DMS79 (cell line): ENCODE measurements around the gene GGA1.
A peak's percentile ranks its signal among the peaks of the same experiment; 100 is the strongest.

Source experiments
- DNase-seq: peaks from one replicate; lab custom pipeline; 2025; lab: John Stamatoyannopoulos, UW

The GGA1 gene, protein sequence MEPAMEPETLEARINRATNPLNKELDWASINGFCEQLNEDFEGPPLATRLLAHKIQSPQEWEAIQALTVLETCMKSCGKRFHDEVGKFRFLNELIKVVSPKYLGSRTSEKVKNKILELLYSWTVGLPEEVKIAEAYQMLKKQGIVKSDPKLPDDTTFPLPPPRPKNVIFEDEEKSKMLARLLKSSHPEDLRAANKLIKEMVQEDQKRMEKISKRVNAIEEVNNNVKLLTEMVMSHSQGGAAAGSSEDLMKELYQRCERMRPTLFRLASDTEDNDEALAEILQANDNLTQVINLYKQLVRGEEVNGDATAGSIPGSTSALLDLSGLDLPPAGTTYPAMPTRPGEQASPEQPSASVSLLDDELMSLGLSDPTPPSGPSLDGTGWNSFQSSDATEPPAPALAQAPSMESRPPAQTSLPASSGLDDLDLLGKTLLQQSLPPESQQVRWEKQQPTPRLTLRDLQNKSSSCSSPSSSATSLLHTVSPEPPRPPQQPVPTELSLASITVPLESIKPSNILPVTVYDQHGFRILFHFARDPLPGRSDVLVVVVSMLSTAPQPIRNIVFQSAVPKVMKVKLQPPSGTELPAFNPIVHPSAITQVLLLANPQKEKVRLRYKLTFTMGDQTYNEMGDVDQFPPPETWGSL

DNA sequence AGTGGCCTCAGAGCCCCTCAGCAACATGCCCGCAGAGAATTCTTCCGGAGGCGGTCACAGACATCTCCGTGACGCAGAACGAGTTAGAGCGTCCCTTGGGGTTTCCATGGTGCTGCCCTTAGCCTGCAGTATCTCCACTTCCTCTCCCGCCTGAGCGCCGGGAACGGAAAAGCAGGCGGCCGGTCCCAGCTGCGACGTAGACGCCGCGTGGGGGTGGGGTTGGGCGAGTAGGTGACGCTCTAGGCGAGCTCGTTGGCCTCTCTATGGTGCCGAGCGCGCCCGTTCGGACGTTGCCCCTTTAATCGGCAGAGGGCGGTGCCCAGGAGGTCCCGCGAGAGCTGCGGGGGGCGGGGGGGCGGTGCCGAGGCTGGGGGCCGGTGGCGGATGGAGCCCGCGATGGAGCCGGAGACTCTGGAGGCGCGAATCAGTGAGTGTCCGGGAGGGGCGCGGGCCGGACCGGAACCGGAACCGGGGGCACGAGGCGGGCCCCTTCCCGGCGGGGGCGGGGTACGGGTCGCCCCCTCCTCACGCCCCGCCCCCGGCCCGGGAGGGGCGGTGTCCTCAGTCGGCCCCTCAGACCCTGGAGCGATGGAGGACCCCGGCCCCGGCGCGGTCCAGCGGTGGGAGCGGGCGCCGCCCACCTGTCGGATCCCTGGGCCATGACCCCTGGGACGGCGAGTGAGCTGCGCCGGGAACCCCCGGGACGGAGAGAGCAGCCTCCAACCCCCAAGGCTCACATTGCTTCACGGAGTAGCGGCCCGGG lies at the start of gene GGA1:
GGA1 (plus strand) TSS at position 358 of the 763 bp plus-strand sequence; CDS start at position 385, 27 bp downstream.
- DNase-seq: peak; percentile 83

DNA sequence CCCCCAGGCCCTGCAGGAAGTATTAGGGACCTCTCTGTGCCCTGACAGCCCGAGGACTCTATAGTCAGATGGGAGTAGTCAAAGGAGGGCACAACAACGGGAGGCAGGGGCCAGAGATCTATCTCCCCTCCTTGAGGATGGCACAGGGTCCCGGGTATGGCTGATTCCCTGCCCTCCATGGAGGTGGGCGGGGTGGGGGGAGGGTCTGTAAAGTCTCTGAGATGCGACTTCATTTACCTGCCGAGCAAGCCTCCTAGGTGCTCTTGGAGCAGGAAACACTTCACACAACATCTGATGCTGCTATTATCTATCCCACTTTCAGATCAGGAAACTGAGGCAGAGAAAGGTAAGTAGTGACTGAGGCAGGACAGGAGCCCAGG lies 49.1 kb upstream of the GGA1 start:
- DNase-seq: no peak

DNA sequence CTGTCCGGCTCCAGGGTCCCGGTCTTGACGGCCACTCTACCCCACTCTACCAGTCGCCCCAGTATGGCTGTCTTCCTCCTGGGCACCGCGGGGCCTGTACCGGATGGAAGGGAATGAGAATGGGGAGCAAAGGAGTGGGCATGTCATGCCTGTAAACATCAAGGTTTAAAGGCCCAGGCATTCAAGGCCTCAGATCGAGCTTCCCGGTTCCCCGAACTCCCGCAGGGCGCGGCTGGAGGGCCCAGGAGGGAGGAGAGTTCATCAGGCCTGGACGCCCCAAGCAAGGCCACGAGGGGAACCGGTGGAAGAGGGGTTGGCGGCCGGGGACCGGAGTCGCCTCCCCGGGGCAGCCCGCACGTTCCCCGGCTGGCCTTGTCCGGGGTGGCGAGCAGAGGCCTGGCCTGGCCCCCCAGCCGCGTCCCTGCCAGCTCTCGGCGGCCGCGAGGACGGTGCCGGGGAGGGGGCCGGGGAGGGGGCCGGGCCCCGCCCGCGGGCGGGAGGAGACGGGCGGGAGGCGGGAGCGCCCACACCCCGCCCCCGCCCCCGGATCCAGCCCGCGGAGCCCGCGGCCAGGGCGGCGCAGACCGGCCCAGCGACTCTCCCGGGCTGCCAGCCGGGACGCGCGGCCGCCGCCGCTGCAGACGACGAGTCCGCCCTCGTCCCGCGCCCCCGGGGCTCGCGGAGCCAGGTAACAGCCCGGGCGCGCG lies 48.6 kb upstream of the GGA1 start, which contains the start of gene CDC42EP1:
CDC42EP1 (plus strand) TSS at position 580 of the 707 bp plus-strand sequence. CDS start 5,870 bp downstream, outside the sequence.
- DNase-seq: no peak

DNA sequence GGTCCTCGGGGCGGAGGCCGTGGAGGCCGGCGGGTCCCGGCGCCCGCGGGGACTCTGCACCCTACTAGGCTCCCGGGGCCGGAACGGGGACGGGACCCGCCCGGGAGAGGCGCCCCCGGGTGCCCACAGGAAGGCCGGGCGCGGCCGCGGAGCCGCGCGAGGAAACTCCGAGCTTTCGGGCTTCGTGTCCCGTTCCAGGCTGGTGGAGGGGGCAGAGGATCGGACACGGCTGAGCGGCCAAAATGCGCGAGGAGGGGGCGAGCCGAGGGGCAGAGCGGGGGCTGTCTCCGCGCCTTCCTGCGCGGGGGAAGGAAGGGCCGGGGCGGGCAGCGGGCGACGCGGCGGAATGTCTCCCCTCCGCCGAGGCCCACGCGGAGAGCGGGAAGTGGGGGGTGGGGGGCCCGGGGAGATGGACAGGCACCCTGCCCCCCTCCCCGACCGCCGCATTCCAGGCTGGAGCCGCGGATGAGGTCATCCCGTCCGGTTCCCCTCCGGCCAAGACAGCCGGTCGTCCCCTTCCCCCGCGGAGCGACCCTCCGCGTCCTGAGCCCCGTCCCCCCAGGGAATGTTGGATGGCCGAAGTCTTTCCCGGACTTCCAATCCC lies 47.9 kb upstream of the GGA1 start:
- no peak for DNase-seq

DNA sequence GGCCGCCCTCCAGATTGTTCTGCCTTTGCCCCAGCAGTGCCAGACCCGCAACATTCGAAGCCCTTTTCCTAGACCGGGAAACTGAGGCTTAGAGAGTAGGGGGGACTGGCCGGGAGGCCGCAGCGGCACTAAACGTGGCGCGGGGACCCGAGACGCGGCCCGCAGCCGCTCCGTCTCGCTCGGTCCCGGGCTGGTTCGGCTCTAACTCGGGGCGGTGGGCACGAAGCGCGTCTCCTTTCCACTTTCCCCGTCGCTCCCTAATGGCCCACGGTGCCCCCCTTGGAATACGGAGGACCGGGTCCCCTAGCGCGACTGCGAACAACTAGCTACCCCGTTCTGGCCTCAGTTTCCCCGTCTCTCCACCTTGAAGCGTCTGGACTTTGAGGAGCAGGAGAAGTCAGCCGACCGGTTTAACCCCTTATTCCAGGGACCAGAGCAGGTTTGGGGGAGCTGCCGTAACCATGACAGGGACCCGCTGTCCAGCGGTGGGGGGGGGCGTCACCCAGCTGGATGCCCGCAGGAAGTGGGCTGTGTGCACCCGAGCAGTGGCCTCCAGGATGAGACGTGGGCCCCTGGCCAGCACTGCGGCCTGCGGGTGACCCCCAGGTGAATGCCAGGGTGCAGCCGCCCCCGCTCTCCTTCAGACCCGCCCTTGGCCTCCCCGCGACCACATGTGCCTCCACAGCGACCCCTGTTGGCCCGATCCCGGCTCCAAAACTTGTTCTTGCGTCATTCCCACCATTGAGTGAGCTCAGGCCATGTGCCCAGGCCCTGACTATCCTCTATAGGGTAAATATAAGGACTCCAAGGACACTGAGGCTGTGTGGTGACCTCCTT lies 47.2 kb upstream of the GGA1 start:
- DNase-seq: no peak

DNA sequence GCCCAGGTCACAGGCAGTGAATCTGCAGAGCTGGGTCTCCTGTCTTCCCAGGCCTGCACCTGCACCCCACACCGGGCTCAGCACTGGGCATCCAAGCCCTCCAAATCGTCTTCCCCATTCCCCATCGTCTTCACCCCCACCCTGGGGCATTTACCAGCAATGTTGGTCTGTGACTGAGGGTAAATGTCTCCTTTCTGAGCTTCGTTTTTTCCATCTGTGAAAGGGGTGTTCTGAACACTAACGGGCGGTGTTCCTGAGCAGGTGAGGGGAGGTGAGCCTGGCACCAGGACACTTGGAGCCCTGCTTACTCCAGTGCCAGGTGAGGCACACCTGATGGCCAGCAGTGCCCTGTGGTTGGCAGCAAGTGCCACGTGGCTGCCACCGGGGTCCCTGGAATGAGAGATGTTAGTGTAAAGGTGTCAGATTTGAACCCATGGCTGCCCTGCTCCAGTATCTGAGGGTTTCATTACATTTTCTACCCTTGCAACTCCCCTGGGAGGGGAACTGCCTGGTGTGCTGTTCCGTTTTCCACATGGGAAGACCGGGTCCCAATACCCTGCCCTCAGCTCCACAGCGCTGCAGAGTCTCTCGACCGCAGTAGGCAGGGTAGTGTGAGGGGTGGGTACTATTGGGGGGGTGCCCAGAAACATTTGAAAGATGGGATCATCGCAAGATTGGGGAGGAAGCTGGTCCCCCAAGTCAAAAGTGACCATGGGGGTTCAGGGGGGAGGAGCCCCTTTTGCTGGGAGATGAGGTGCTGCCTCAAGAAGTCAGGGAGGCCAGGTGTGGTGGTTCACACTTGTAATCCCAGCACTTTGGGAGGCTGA lies 46.4 kb upstream of the GGA1 start:
- no peak for DNase-seq

DNA sequence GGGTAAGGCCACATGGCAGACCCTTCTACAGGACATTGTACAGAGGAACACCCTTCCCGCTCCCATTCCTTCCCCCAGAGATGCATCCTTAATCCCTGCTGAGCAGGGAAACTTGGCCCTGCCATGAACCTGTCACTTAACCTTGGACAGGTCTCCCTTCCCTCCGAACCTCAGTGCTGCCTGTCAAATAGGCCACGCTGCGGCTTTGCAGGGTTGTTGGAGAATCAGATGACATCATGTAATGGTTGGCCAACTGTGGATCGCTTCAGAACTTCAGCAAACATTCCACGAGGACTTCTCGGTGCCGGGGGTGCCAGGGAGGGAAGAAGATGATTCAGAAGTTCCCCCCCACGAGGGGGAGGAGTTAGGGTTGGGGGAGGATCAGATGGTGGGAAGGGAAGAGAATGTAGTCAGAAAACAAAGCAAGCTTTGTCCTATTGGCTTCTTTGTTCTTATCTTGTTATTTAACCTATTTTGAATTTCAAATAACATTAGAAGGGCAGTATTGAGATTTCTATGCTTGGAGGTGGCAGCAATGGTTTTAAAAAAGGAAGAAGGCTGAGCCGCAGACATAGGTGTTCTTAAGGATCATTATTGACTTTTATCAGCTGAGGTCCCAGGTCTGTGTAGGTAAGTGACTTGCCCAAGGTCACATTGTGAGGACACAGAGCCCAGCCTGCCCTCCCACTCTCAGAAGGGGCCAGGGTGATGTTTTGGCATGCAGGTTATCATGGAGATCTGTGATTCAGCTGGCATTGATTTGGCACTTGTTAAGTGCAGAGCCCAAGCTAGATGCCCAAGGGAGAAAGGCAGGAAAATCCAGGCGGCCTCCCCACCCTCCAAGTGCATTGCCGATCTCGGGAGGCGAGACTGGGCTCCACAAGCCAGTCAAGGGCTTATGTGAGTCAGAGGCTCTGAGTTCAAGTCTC lies 45.2 kb upstream of the GGA1 start:
- DNase-seq: no peak

DNA sequence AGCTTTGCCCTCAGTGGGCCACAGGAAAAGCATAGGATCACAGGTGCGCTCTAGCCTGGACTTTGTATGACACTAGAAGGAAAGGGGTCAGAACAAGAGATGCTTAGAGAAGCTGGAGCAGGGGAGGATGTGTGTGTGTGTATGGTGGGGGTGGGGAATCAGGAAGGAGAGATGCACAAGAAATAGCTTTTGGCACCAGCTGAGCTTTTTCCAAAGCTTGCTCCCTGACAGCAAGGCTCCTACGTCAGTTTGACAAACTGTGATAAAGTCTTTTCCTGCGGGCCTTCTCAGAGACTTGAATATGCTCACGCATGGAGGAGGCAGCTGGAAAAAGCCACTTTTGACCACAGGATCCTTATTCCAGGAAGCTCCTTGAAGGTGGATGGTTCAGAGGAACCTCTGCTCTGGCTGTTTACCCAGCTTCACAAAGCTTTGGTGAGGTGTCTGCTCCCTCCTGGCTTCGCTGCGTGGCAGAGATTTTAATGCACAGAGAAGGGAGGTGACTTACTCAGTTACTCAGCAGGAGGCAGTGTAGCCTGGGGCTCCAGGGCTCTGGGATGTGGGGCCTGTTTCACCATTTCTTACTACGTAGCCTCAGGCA lies 44.4 kb upstream of the GGA1 start:
- DNase-seq: no peak

DNA sequence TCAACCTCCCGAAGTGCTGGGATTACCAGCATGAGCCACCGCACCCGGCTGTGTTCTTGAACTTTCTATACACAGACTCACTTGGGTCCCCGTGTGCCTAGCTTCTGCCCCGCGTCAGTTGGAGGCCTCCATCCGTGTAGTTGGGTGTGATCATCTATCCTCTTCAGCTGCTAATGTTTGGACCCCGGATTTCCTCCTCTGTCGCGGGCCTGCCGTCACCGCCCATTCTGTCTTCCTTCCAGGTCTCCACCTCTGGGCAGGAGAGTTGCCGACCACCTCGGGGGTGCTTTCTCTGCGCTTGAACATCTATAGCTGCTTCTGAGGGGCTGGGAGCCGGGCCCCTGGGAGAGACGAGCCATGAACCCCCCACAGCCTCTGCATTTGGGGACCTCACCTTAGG lies 42.8 kb upstream of the GGA1 start:
- no peak for DNase-seq

DNA sequence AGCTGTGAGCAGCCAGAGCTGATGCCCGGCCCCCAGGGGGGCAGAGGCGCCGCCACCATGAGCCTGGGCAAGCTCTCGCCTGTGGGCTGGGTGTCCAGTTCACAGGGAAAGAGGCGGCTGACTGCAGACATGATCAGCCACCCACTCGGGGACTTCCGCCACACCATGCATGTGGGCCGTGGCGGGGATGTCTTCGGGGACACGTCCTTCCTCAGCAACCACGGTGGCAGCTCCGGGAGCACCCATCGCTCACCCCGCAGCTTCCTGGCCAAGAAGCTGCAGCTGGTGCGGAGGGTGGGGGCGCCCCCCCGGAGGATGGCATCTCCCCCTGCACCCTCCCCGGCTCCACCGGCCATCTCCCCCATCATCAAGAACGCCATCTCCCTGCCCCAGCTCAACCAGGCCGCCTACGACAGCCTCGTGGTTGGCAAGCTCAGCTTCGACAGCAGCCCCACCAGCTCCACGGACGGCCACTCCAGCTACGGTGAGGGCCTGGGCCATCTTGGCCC lies 42.3 kb upstream of the GGA1 start:
- no peak for DNase-seq

DNA sequence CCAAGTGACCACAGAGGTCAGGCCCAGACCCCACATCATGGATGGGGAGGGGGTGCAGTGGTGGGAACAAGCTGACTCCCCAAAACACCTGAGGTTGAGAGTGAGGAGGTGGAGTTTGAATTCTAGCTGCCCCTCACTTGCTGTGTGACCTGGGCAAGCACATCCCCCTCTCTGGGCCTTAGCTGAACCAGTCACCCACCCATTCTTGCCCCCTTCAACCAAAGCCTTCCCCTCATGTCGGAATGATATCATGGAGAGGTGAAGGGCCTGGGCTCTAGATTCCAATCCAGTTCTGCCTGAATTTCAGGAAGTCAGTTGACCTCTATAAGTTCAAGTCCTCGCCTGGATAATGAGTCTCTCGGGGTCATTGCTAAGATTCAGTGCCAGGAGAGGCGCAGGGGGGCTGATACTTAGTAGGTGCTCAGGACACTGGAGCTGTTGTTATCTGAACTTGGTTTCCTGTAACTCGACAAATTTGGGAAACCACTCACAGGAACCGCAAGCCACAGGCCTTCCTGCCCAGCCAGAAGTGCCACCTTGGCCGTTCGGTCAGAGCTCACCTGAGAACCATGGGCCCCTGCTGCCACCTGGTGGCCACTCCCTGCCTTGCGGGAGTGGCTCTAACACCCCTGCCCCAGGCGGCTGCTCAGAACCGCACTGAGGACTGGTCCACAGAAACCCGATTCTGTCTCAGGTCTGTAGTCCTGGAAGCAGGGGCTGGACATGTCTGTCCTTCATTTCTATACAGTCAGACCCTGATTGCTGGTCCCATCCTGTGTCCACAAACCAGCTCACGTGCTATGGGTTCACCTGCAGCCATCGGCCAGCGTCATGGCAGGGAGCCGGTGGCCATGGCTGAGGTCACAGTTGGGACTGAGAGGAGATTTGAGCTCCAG lies 41.5 kb upstream of the GGA1 start:
- peak; percentile 29 for DNase-seq

DNA sequence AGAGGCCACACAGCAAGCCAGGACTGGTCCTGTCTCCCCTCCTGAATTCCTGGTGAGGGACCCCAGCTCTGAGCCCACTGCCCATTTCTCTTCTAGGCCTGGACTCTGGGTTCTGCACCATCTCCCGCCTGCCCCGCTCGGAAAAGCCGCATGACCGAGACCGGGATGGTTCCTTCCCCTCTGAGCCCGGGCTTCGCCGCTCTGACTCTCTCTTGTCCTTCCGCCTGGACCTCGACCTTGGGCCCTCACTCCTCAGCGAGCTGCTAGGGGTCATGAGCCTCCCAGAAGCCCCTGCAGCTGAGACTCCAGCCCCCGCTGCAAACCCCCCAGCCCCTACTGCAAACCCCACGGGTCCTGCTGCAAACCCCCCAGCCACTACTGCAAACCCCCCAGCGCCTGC lies 40.6 kb upstream of the GGA1 start:
- DNase-seq: no peak

DNA sequence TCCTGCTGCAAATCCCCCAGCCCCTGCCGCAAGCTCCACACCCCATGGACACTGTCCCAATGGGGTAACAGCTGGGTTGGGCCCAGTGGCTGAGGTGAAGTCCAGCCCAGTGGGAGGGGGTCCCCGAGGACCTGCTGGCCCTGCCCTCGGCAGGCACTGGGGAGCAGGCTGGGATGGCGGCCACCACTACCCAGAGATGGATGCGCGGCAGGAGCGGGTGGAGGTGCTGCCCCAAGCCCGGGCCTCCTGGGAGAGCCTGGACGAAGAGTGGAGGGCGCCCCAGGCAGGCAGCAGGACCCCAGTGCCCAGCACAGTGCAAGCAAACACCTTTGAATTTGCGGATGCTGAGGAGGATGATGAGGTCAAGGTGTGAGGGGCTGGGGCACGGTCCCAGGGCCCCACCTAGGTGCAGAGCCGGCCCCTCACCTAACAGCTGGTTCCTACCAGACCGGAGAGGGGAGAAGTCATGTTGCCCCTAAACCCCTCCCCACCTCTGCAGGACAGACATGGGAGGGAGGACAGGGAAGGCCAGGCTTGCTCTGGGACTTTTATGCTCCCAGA lies 40.1 kb upstream of the GGA1 start:
- DNase-seq: no peak

DNA sequence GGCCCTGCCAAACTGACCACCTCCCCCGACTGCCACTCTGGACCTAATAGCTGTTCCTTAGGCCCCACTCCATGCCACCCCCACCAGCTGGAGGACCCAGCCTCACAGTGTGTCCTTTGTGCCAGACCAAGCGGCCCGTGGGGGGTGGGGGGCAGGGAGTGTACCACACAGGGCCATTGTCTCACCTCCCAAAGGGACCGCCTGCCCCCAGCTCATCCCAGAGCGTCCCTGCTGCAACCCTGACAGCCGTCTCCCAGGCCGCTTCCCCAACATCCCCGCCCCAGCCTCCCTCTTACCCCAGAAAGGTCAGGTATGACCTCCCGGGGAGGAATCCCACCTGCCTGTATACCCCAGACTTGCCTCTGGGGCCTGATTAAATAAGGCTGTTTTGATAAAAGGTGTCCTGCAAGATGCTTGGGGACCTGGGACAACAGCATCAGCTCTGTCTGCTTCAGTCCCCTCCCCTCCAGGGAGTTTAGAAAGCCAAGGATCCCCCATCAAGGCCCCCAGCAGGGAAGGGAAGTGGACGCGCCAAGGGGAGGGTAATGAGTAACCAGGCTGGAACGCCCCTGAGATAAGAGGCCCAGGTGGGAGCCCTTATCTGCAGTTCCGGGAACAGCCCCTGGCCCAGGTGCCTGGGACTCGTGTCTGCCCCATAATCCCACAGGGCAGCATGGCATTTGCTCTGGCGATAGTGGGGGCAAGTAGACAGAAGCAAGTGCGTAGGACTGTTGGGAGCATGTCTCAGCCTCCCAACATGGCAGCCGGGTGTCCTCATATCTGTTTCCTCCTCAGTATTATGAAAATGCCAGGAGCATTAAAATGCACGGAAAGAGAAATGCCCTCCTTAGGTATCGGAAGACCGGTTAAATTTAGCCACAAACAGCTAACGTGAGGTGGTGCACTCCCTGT lies 39.4 kb upstream of the GGA1 start:
- DNase-seq: no peak

DNA sequence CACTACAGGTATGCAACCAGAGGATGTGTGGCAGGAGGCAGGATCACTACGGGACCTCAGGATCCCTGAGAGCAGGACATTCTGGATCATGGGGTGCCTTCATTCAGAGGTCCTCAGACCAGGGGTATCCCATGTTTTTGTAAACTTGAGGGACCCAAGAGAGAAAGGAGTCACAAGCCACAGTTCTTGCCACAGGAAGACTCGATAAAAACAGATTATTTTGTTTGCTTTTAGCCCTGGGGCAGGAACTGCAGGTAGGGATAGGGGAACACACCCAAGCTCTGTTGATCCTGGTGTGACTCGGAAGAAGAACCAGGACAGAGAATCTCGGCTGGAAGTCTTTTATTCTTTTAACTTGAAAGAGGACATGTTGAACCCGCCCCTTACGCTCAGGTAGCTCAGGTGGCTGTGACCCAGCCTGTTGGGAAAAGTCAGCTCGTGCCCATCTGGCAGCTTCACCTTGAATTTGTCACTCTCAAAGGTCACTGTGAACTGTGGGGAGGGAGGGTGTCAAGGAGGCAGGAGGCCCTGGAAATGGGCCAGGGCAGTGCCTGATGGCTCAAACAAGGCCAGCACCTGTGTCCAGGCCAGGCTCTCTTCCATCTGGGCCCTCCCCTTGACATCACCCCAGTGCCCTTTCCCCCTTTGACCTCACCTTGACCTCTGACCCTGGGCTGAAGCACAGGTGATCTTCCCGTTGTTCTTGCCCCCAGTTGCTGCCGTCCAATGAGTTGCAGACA lies 38.5 kb upstream of the GGA1 start:
- DNase-seq: no peak
